HG02981 (cell line): ENCODE data around the gene TNFAIP2.
A peak's percentile ranks its signal among the peaks of the same experiment; 100 is the strongest.

Source experiments
- ATAC-seq: cut with Tn5 transposase; IDR thresholded peaks from one replicate; pipeline ENCODE4 v1.9.1; 2021; ENCODE audit warnings: mild to moderate bottlenecking, moderate library complexity; ENCODE audit not compliant: unreplicated experiment

Gene TNFAIP2

GRCh38 chr14:103093856-103094405, 29.3 kb upstream of the TNFAIP2 start:
- no peak for ATAC-seq

- no peak for ATAC-seq
These were observed 28.7 kb upstream of the TNFAIP2 start, which contains the start of gene EXOC3L4 for GRCh38 chr14:103094406-103095209. TSS of gene EXOC3L4 (plus strand) at chr14:103094725. CDS start at chr14:103100220, 5,495 bp downstream.

- no peak for ATAC-seq
These were observed 28.0 kb upstream of the TNFAIP2 start for GRCh38 chr14:103095210-103095778.

DNA sequence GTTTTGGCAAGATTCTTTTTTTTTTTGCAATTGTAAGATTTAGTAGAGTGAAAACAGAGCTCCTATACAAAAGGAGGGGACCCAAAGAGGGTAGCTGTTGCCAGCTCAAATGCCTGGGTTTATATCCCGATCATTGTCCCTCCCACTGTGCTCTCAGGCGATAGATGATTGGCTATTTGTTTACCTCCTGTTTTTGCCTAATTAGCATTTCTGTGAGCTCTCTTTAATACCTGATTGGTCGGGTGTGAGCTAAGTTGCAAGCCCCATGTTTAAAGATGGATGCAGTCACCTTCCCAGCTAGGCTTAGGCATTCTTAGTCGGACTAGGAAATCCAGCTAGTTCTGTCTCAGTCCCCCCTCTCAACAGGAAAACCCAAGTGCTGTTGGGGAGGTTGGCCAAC, 26.9 kb upstream of the TNFAIP2 start:
- no peak for ATAC-seq

GRCh38 chr14:103097244-103097993, 25.8 kb upstream of the TNFAIP2 start:
- ATAC-seq: no peak

DNA sequence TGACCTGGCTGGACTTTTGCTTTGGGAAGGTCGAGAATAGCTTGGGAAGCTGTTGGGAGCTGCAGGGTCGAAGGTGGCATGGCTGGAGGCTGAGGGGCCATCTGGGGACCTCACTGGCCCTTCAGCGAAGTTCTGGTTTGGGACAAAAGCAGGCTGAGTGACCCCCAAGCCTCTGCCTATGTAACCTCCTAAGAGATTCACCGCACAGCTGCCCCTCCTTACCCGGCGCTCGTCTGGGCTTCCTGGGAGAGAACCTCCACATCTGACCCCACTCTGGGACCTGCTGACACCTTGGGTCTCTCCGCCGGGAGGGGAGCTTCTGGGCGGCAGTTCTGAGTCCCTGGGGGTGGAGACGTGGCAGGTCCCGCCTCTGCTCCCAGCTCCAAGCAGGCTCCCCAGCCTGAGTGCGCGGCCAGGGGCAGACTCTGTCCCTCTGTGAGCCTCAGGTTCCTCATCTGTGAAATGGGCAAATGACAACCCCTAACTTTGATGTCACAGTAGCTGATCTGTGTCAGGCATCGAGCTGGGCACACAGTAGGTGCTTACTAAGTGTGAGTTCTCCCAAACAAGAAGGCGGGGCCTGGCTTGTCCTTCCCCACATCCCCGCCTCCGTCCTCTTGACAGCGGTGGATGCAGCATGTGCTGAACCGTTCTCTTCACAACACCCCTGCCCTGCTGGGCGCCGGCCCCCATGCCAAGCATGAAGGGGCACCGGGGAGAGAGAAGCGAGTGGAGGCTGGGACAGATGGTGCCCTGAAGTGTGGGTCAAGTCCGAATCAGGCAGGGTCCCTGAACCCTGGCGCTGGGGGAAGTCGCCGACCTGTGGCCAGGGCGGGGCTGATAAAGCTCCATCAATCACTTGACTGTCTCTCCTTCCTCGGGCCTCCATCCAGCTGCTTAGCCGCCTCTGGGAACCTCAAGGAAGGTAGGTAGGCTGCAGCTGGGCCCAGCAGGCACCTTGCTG, 25.0 kb upstream of the TNFAIP2 start:
- ATAC-seq: no peak

- ATAC-seq: no peak
These were observed 24.1 kb upstream of the TNFAIP2 start for GRCh38 chr14:103099081-103099732.

- ATAC-seq: no peak
These were observed 23.5 kb upstream of the TNFAIP2 start for GRCh38 chr14:103099733-103100280.

- ATAC-seq: no peak
These were observed 22.8 kb upstream of the TNFAIP2 start for GRCh38 chr14:103100281-103101121.

- no peak for ATAC-seq
These were observed 21.9 kb upstream of the TNFAIP2 start for GRCh38 chr14:103101257-103101962.

DNA sequence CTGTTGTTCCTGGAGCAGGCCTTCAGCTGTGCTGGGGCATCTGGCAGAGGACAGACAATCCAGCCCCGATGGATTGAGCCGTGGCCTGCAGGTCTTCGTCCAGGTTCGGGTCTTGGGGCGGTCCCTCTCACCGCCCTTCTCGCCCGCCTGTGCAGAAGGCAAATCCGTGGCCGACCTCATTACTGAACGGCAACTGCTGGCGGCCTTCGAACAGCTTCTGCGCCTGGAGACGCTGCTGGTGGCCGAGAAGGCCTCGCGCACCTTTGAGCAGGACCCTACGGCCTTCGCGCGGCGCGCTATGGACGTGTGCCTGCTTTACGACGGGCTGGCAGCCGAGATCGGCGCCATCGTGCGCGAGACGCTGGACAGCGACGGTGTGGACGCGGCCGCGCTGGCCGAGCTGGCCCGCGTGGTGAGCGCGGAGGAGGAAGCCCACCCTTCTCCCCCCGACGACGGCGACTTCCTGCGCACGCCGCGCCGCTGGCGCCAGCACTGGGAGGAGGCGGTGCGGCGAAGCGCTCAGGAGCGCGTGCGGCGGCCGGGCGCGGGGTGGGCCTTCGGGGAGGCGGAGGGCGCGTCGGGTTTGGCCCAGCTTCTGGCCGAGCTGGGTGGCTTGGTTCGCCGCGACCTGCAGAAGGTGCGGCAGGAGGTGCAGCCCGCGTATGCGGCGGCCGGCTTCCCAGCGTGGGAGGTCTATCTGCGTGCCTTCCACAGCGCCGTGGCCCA, 21.1 kb upstream of the TNFAIP2 start:
- no peak for ATAC-seq

DNA sequence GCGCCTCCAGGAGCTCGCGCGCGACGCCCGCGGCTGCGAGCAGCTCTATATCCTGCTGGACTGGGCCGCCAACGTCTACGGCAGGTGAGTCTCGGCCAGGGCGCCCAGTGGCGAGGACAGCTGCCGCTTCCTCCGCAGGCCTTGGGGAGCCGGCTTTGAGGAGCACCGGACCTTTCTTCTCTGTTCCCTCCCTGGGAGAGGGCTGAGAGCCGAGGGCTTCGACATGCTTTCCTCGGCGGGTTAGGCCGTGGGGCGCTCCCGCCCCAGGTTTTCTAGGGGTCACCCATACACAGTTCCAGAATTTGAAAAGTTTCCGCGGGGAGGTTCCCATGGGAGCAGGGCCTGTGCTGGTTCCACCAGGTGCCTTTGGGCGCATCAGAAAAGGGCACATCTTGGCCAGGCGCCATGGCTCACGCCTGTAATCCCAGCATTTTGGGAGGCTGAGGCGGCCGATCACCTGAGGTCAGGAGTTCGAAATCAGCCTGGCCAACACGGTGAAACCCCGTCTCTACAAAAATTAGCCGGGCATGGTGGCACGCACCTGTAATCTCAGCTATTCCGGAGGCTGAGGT, 20.5 kb upstream of the TNFAIP2 start:
- ATAC-seq: no peak

DNA sequence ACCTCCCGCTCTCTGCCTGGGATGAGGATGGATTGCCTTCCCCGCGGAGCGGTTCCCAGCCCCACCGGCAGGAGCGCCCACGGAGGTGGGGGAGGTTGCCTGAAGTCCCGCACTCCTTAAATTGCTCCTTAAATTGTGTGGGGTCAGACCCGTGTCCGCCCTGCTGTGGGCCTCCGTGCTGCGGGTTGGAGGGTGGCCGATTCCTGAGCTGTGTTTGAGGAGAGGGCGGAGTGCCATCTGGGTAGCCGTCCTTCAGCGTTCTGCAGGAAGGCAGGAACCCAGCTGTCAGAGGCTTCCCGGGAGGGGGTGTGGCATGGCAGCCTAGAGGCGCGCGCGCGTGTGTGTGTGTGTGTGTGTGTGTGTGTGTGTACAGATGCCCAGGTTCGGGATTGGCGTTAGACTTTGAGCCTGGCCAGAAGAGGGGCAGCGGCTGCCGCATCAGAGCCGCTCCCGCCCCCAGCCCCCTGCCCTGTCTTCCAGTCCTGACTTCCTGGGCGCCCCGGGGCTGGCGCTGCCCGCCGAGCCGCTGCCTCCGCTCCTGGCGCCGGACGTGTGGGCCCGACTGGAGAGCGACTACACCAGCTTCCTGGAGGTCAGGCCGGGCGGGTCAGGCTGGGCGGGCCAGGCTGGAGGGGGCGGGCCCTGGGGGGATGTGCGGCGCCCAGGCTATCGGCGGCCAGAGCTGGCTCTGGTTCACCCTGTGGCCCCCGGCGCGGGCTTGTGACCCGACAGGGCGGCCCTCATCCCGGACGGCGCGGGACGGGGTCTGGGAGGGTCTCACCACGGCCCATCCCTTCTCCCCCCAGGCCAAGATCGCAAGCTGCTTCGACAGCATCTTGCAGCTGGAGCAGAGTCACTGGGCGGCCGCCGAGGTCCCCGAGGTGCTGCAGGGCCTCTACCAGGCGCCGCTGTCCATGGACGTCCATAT, 19.5 kb upstream of the TNFAIP2 start:
- no peak for ATAC-seq

DNA sequence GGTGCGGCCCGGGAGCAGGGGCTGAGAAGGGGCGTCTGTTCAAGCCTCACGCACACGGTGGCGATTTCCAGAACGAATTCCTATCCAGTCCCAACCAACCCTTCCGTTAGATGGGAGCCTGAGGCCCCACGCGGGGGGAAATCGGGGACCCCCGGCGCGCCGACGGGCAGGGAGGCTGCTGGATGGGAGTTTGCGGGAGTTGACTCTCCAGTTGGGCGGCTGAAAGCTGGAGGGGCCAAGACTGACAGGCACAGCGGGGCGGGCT, 18.9 kb upstream of the TNFAIP2 start:
- ATAC-seq: no peak

GRCh38 chr14:103104654-103105452, 18.4 kb upstream of the TNFAIP2 start:
- peak; percentile 49 for ATAC-seq
